DMS79 (cell line): Measurements from ENCODE around the gene OGN.
"Not testable (repeated sequence)": the region's sequence is repeated elsewhere in the genome, so short reads cannot be mapped to it uniquely, and the experiment has no call there.

Source experiments
- DNase-seq: peaks from one replicate; lab custom pipeline; 2025; lab: John Stamatoyannopoulos, UW

Gene OGN

DNA sequence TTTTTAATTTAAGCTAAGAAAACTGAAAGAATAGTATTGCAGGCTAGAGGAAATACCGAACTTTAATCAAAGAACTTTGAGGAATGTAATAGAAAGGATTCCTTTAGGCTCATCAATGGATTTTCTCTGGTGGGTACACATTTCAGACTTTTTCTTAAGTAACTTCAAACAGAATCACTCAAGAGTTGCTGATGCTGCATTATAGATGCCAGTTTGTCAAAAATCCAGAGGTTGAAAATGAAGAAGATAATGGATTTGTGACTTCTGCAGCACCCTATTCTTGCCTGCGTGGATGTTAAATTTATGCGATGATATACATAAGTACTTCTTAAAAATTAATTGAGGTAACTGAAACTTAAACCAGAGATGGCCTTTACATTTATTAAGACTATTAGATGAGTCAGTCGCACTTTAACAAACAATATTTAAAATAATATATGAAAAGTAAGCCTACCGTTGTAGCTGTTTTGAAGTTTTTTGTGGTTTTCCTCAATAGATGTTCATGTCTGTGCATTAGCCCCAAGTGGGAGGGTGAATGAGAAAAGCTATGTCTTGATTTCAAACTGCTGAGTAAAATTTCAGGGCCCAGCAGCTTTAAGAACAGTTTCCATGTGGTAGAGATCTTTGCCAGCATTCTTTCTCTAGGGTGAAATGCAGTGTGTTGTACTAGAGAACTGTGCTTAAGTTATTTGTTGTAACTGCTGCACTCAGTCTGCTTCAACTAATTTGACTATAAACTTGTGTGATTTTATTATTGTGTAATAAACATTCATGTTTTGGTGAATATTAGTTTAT is at the start of gene OGN:
TSS of gene OGN (minus strand) at position 537 of the 795 bp plus-strand sequence. CDS start 1,171 bp downstream, outside the sequence.
- no peak for DNase-seq

DNA sequence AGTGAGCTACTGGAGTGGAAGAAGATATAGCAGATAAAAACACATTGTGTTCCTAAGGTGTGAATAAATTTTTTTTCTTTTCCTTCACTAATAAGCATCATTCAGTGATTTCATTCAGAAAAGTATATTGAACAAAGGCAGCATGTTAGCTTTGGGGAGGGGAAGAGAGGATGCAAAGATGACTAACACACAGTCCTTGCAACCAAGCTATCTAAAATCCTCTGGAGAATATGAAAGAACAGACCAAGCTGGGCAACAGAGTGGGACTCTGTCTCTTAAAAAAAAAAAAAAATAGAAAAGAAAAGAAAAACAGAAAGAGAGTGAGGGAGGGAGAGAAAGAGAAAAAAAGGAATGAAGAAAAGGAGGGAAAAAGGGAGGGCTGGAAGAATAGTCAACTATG is 42.2 kb upstream of the OGN start:
- DNase-seq: no peak

DNA sequence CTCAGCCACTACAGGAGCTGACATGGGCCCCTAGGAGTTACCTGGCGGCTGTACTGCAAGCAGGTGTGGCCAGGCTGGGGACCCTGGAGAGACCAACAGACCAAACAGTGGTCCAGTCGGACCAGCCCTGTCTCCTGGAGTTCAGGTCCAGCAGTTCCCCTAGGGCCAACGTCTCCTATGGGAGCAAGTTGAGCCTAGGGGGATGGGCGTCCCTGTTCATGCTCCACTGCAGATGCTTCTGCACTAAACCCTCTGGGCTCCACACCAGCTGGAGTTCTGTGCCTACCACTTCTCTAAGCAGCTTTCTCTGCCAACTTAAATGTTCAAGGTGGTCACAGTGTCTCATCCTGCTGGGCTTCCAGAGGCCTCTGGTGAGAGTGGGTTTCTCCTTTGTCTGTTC is 40.5 kb upstream of the OGN start:
- no peak for DNase-seq

DNA sequence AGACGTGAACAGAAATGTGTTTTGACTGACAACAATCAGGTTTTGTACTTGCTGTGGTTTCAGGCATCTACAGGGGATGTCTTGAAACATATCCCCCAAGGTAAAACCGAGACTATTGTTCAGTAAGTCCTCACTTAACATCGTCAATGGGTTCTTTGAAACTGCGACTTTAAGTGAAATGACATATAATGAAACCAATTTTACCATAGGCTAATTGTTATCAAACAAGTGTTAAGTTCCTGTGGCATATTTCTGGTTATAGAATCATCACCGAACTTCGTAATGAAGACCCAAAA is 36.3 kb upstream of the OGN start:
- no peak for DNase-seq

GRCh38 chr9:92439921-92440750 is 35.8 kb upstream of the OGN start:
- DNase-seq: no peak

- DNase-seq: no peak
Observed at GRCh38 chr9:92438900-92439526, 34.6 kb upstream of the OGN start.

GRCh38 chr9:92435263-92435662 is 30.9 kb upstream of the OGN start:
- DNase-seq: no peak

DNA sequence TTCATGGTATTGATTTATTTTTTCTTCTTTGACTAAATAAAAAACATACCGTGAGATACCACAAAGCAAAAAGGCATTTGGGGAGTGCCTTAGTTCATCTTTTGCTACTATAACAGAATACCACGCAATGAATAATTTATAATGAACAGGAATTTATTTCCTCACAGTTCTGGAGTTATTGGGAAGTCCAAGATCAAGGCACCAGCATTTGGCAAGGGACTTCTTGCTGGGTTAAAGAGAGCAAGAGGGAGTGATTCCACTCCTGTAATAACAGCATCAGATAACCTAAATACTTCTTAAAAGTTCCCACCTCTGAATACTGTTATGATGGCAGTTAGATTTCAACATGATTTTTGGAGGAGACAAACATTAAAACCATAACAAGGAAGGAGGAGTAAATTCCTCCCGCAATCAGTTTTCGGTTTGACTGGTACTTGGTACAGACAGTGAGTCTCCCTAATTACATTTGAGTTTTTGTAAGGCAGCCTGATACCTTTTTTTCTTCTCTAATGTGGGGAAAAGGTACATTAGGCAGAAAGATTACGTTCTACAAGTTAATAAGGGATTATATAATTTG is 28.7 kb upstream of the OGN start:
- DNase-seq: no peak

DNA sequence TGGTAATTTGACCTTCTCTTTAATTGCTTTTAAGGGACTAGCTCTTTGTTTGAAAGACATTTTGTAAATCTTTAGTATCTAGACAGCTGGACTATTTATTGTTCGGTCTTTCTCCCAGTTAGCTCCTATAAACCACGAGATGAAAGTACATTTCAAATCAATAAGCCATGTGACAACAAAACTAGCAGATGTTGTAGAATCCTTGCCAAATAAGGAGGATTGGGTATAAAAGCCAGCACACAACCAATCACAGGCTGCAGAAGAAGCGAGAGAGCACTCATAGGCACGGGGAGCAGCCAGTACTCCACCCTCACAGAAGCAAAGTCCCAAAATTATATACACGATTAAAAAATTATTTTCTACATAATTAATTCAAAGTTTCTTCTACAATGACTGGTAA is 28.0 kb upstream of the OGN start:
- no peak for DNase-seq

- DNase-seq: no peak
Observed at GRCh38 chr9:92429836-92430235, 25.5 kb upstream of the OGN start.

DNA sequence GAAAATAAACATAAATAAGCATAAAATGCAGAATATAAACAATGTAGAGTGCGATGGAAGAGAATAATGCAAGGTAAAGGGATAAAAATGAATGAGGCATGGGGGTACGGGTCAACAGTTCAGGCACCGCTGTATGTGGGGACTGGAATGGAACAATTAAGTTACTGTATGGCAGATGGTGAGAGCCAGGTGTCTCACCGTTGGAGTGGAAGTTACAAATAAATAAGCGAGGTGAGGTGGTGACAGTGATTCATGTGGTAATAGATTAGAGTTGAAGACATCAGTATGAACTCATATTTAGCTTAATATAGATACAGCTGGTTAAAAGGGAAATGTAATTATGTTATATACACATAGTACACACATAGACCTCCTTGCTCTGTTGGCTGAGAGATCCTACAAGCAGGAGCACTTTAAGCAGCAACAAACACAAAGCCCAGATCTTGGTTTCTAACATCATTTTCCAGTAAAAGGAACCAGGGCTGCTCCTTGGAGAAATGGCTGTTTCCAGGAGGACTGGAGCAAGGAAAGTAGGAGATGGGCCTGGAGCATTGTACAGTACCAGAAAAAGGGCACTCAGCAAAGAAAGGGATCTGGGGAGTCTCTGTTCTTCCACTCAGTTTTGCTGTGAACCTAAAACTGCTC is 22.2 kb upstream of the OGN start:
- no peak for DNase-seq

DNA sequence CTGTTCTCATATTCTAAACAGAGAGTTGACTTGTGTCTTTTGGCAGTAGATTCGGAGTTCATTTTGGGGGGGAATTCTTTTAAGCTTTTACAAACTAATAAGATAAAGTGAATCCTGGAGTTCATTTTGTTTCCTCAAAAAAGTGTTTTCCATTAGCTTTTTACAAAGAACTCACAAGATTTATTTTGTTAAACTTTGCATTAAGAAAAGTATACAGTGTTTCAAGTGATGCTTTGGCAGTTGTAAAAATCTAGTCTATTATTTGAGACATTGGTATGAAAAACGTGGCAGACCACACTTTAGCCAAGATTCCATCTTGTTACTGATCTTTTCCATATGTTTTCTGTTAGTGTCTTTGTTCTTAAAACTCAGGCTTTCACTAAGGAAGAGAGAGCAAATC is 21.1 kb upstream of the OGN start:
- DNase-seq: no peak

DNA sequence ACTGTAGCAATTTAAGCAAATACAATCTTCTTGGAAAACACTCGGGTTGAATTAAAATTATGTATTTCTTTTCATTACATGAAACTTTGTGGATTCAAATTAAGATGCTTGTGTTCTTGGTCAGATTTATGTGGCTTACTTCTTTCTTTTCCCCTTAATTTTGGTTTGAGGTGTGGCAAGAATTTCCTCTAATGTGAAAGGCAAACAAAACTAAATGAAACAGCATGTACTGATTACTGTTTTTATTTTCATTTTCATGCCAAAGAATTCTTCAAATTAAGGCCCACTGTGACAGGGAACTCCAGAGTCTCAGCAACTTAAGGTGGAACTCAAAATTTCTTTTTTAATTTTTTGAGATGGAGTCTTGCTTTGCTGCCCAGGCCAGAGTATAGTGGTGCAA is 20.0 kb upstream of the OGN start, which contains the start of gene OMD:
TSS of gene OMD (minus strand) at position 132 of the 400 bp plus-strand sequence. CDS start 6,913 bp downstream, outside the sequence.
- no peak for DNase-seq

GRCh38 chr9:92423612-92424011 is 19.2 kb upstream of the OGN start:
- DNase-seq: no peak

- no peak for DNase-seq
Observed at GRCh38 chr9:92422611-92423338, 18.4 kb upstream of the OGN start.

DNA sequence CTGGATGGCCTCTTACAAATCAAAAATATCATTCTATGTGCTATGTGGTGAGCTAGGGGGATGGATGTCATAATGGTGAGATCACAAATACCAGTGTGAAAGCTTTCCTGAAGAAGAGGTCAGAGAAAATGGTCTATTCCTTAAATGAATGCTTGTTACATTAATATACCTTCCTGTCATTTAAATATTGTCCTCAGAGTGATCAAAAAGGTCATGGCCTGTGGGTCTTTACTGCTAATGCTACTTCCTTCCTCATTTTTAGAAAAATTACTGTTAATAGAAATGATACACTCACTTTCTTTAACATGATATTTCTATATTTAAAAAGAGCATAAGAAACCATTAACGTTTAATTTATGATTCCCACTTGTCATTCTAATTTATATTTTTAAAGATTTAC is 10.2 kb upstream of the OGN start:
- no peak for DNase-seq

DNA sequence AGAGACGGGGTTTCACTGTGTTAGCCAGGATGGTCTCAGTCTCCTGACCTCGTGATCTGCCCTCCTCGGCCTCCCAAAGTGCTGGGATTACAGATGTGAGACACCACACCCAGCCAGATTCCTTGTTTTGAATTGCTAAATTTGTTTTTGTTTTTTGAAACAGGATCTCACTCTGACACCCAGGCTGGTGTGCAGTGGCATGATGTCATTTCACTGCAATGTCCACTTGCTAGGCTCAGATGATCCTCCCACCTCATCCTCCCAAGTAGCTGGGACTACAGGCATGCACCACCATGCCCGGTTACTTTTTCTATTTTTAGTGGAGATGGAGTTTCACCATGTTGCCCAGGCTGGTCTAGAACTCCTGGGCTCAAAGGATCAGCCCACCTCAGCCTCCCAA is 6.8 kb upstream of the OGN start:
- DNase-seq: not testable (repeated sequence)

- DNase-seq: no peak
Observed at GRCh38 chr9:92408747-92409478, 4.5 kb upstream of the OGN start.

DNA sequence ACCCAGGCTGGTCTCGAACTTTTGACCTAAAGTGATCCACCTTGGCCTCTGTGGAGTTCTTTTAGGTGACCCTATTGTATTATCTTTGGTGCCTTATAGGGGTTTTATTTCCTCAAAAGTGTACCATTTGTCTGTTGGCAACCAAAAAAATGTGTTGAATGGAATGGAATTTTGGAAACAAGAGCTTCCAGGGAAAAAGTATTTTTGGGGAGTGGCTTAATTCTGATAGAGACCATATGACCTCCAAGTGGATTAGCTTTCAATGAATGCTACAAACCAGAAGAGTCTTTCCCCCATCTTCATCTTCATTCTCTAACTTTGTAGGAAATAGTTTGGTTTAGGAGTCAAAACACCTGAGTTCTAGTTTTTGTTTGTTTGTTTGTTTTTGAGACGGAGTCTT is 3.4 kb upstream of the OGN start:
- DNase-seq: no peak

DNA sequence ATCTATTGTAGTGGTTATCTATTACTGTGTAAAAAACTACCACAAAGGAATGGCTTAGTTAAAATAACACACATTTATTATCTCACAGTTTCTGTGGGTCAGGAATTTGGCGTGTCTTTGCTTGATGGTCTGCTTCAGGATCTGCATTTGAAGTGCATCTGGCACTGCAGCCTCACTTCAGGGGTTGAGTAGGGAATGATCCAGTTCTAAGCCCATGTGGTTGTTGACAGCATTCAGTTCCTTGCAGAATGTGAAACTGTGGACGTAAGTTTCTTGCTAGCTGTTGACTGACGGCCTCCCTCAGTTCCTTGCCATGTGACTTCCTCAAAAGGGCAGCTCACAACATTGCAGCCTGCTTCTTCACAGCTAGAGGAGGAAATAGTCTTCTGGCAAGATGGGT is 2.1 kb upstream of the OGN start:
- DNase-seq: no peak

DNA sequence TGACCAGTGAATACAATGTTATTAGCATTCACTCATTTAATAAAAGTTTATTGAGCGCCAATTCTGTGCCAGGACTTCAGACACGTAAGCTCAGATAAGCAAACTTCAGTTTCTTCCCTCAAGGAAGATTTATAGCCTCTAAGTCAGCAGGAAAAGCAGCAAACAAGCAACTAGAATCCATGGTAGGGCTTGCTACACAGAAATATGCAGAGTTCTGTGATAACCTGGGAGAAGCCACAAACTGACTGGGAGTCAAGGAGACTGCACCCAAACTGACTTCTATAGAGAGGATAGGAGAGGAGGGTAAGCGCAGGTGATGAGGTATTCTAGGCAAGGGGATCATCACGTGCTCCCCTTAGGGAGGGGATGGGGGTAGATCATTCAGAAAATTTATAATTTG is 1.4 kb upstream of the OGN start:
- no peak for DNase-seq
